GM20431 (cell line): ENCODE measurements around the gene OR2F1.
"Not testable (repeated sequence)": the region's sequence is repeated elsewhere in the genome, so short reads cannot be mapped to it uniquely, and the experiment has no call there.

Source experiments
- in situ Hi-C: fragments of 300-500 bp; cut with MseI, MboI; formaldehyde crosslinking; loops from one replicate; pipeline ENCODE4 v1.15.0; 2020; ENCODE audit warnings: low sequenced_read_pairs; ENCODE audit not compliant: unreplicated experiment

The OR2F1 gene

GRCh38 chr7:144001543-144001942 lies 46.9 kb downstream of the OR2F1 start:
- in situ Hi-C loops: no loop called here

GRCh38 chr7:144004703-144005102 lies 50.1 kb downstream of the OR2F1 start:
- in situ Hi-C loops: no loop called here

DNA sequence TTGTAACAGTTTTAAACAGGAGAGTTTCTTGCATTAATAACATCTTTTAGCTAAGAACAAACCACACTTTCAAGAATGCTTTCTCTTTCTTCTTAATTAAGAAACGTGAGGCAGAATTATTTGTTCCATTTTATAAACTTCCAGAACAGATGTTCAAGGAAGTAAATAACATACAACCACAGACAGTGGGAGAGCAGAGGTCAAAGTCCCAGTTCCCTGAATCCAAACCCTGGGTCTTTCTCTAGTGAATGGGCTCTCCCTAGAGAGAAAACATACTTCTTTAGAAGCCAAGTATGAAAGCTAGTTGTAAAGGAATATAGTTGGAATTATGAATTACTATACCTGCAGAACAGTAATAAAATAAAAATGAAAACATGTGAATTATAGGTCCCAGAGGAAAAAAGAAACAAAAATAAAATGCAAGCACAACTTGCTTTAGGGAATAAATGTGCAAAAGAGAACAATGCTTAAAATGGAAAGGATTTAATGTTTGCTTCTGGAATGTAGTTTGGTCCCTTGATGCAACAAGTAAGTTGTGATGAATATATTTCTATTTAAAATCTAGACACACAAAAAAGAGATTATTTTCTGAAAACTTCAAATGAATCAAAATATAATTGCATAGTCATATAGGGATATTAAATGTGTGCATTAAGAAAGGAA lies 51.5 kb downstream of the OR2F1 start:
- in situ Hi-C loops: no loop called here

GRCh38 chr7:144006692-144007042 lies 52.0 kb downstream of the OR2F1 start:
- in situ Hi-C loops: no loop called here

GRCh38 chr7:144009361-144009760 lies 54.7 kb downstream of the OR2F1 start:
- in situ Hi-C loops: no loop called here

DNA sequence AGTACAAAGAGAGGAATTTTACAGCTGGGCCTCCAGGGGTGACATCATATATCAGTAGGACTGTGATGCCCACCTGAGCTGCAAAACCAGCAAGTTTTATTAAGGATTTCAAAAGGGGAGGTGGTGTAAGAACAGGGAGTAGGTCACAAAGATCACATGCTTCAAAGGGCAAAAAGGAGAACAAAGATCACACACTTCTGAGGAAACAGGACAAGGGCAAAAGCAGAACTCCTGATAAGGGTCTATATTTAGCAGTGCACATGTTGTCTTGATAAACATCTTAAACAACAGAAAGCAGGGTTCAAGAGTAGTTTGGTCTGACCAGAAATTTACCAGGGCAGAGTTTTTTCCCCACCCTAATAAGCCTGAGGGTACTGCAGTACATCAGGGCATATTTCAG lies 55.4 kb downstream of the OR2F1 start:
- in situ Hi-C loops: not testable (repeated sequence)

DNA sequence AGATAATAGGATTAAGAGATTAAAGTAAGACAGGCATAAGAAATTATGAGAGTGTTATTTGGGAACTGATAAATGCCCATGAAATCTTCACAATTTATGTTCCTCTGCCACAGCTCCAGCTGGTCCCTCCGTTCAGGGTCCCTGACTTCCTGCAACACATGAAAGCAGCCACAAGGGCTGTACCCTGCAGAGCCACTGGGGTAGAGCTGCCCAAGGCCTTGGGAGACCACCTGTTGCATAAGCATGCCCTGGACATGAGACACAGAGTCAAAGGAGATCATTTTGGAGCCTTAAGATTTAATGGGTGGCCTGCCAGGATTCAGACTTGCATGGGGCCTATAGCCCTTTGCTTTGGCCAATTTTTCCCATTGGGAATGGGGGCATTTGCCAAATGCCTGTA lies 56.2 kb downstream of the OR2F1 start:
- in situ Hi-C loops: not testable (repeated sequence)

- in situ Hi-C loops: no loop called here
Observed at GRCh38 chr7:144011458-144012230, 57.0 kb downstream of the OR2F1 start.
